ENCODE results near the gene PTGES3L. TPM values are rescaled to one million over a fixed set of nuclear protein-coding genes. Genes with fewer than 3 reads are reported as not detected.

Gene PTGES3L
- total RNA-seq, 2 donors from 2014 or later = 0.55 to 1.3 TPM

GRCh38 chr17:43019418-43019817 is 39.5 kb upstream of the PTGES3L start:
- Mint-ChIP-seq H3K27me3 (no peaks in the 10 kb centered on the region), H3K9me3 (no peaks in the 10 kb centered on the region), H3K36me3 (no peaks in the 10 kb centered on the region), H3K4me1 (ENCODE audit: low read depth in 2 of 2) (peaks cover 9 to 26% of the 10 kb centered on the region in 2 donors), H3K4me3 (peak overlapping the region; percentile 41), H3K27ac (no peak overlapping the region)
- no peak for ATAC-seq
- DNase-seq (ENCODE audit: low spot score) = no peak

- Mint-ChIP-seq H3K4me3 (no peak overlapping the region), H3K4me1 (ENCODE audit: low read depth in 2 of 2) (peaks cover 6 to 24% of the 10 kb centered on the region in 2 donors), H3K36me3 (no peaks in the 10 kb centered on the region), H3K27ac (peak overlapping the region in 1 of 2 donors; percentile 15), H3K9me3 (no peaks in the 10 kb centered on the region), H3K27me3 (no peaks in the 10 kb centered on the region)
- ATAC-seq (no peak), DNase-seq (ENCODE audit: low spot score) (no peak)
These were observed 39.1 kb upstream of the PTGES3L start for GRCh38 chr17:43018932-43019331.

- DNase-seq (ENCODE audit: low spot score) (no peak), ATAC-seq (no peak)
- Mint-ChIP-seq H3K27me3 (no peaks in the 10 kb centered on the region), H3K36me3 (no peaks in the 10 kb centered on the region), H3K4me1 (ENCODE audit: low read depth in 2 of 2) (peaks cover 6 to 24% of the 10 kb centered on the region in 2 donors), H3K27ac (peak overlapping the region in 1 of 2 donors; percentile 15), H3K4me3 (no peak overlapping the region), H3K9me3 (no peaks in the 10 kb centered on the region)
These were observed 38.4 kb upstream of the PTGES3L start for GRCh38 chr17:43018008-43018853.

- no peak overlapping the region for H3K27ac Mint-ChIP-seq
- H3K36me3 Mint-ChIP-seq = no peaks in the 10 kb centered on the region
- H3K4me3 Mint-ChIP-seq = no peak overlapping the region
- ATAC-seq = no peak
- H3K27me3 Mint-ChIP-seq = no peaks in the 10 kb centered on the region
- H3K4me1 Mint-ChIP-seq (ENCODE audit: low read depth in 2 of 2) = peaks cover 4 to 25% of the 10 kb centered on the region in 2 donors
- no peaks in the 10 kb centered on the region for H3K9me3 Mint-ChIP-seq
- DNase-seq (ENCODE audit: low spot score) = no peak
These were observed 36.3 kb upstream of the PTGES3L start for GRCh38 chr17:43016216-43016615.

- Mint-ChIP-seq H3K9me3 (no peaks in the 10 kb centered on the region), H3K27ac (no peak overlapping the region), H3K4me1 (ENCODE audit: low read depth in 2 of 2) (peaks cover 3 to 22% of the 10 kb centered on the region in 2 donors), H3K27me3 (no peaks in the 10 kb centered on the region), H3K36me3 (no peaks in the 10 kb centered on the region), H3K4me3 (no peak overlapping the region)
- DNase-seq (ENCODE audit: low spot score) = no peak
- no peak for ATAC-seq
These were observed 35.7 kb upstream of the PTGES3L start for GRCh38 chr17:43015579-43015978.

GRCh38 chr17:43014649-43015542 is 35.0 kb upstream of the PTGES3L start:
- peaks cover 6 to 26% of the 10 kb centered on the region in 2 donors for H3K4me1 Mint-ChIP-seq (ENCODE audit: low read depth in 2 of 2)
- no peak for ATAC-seq
- H3K36me3 Mint-ChIP-seq = no peaks in the 10 kb centered on the region

GRCh38 chr17:43014020-43014648 is 34.3 kb upstream of the PTGES3L start:
- H3K27me3 Mint-ChIP-seq = no peaks in the 10 kb centered on the region
- no peaks in the 10 kb centered on the region for H3K9me3 Mint-ChIP-seq
- H3K4me1 Mint-ChIP-seq (ENCODE audit: low read depth in 2 of 2) = peaks cover 6 to 19% of the 10 kb centered on the region in 2 donors
- ATAC-seq = no peak
- DNase-seq (ENCODE audit: low spot score) = no peak
- no peak overlapping the region for H3K27ac Mint-ChIP-seq
- no peaks in the 10 kb centered on the region for H3K36me3 Mint-ChIP-seq
- no peak overlapping the region for H3K4me3 Mint-ChIP-seq

More at GRCh38 chr17:43014649-43015542, 35.0 kb upstream of the PTGES3L start:
- Mint-ChIP-seq H3K27me3 (no peaks in the 10 kb centered on the region), H3K27ac (peak overlapping the region in 1 of 2 donors; percentile 59), H3K4me3 (no peak overlapping the region), H3K9me3 (no peaks in the 10 kb centered on the region)
- no peak for DNase-seq (ENCODE audit: low spot score)

- ATAC-seq (no peak), DNase-seq (ENCODE audit: low spot score) (no peak)
- Mint-ChIP-seq H3K4me3 (no peak overlapping the region), H3K27ac (no peak overlapping the region), H3K9me3 (no peaks in the 10 kb centered on the region), H3K36me3 (no peaks in the 10 kb centered on the region), H3K4me1 (ENCODE audit: low read depth in 2 of 2) (peaks cover 6 to 12% of the 10 kb centered on the region in 2 donors), H3K27me3 (no peaks in the 10 kb centered on the region)
These were observed 33.4 kb upstream of the PTGES3L start for GRCh38 chr17:43013296-43013695.

- H3K27me3 Mint-ChIP-seq = no peaks in the 10 kb centered on the region
- no peak overlapping the region for H3K4me3 Mint-ChIP-seq
- no peaks in the 10 kb centered on the region for H3K36me3 Mint-ChIP-seq
- H3K9me3 Mint-ChIP-seq = no peaks in the 10 kb centered on the region
- H3K4me1 Mint-ChIP-seq (ENCODE audit: low read depth in 2 of 2) = peaks cover 9 to 12% of the 10 kb centered on the region in 2 donors
- DNase-seq (ENCODE audit: low spot score) (no peak), ATAC-seq (no peak)
- H3K27ac Mint-ChIP-seq = no peak overlapping the region
These were observed 32.0 kb upstream of the PTGES3L start for GRCh38 chr17:43011728-43012472.

- no peak overlapping the region for H3K4me3 Mint-ChIP-seq
These were observed 30.9 kb upstream of the PTGES3L start for GRCh38 chr17:43010667-43011308.

GRCh38 chr17:43006639-43007551 is 27.0 kb upstream of the PTGES3L start, which contains the start of gene IFI35:
IFI35 (plus strand) TSS chr17:43006784; CDS start chr17:43006948, 164 bp downstream.
- H3K36me3 Mint-ChIP-seq = no peaks in the 10 kb centered on the region
- DNase-seq (ENCODE audit: low spot score) (peak; percentile 92), ATAC-seq (peak; percentile 97)
- H3K27ac Mint-ChIP-seq = peak within 1 kb of the TSS; percentile 98 to 100
- no peaks in the 10 kb centered on the region for H3K27me3 Mint-ChIP-seq
- H3K4me1 Mint-ChIP-seq (ENCODE audit: low read depth in 2 of 2) = peaks cover 16 to 19% of the 10 kb centered on the region in 2 donors
- H3K9me3 Mint-ChIP-seq = no peaks in the 10 kb centered on the region
- H3K4me3 Mint-ChIP-seq = peak within 1 kb of the TSS; percentile 97

More at GRCh38 chr17:43010667-43011308, 30.9 kb upstream of the PTGES3L start:
- Mint-ChIP-seq H3K27me3 (no peaks in the 10 kb centered on the region), H3K27ac (no peak overlapping the region), H3K4me1 (ENCODE audit: low read depth in 2 of 2) (peaks cover 16 to 18% of the 10 kb centered on the region in 2 donors), H3K36me3 (no peaks in the 10 kb centered on the region), H3K9me3 (no peaks in the 10 kb centered on the region)
- DNase-seq (ENCODE audit: low spot score) (no peak), ATAC-seq (no peak)

All from natural killer cell treated with Interleukin-12 subunit alpha and Interleukin-12 subunit beta and Interleukin-15 and Interleukin-18, amount 100 ng/mL, for 72 hours (primary cell).